ENCODE measurements around the gene ANKDD1A.
A peak's percentile ranks its signal among the peaks of the same experiment; 100 is the strongest.

ANKDD1A gene

GRCh38 chr15:64896371-64897069, 15.2 kb upstream of the ANKDD1A start:
- DNase-seq, result no peak

GRCh38 chr15:64897345-64897985, 14.2 kb upstream of the ANKDD1A start:
- no peak for DNase-seq

- DNase-seq, result no peak
These were observed 13.3 kb upstream of the ANKDD1A start for GRCh38 chr15:64898406-64898805.

- DNase-seq, result no peak
These were observed 10.6 kb upstream of the ANKDD1A start for GRCh38 chr15:64901141-64901540.

GRCh38 chr15:64901914-64902313, 9.8 kb upstream of the ANKDD1A start:
- no peak for DNase-seq

GRCh38 chr15:64902863-64903262, 8.8 kb upstream of the ANKDD1A start:
- DNase-seq, result no peak

- no peak for DNase-seq
These were observed 8.3 kb upstream of the ANKDD1A start for GRCh38 chr15:64903326-64903950.

- no peak for DNase-seq
These were observed 7.5 kb upstream of the ANKDD1A start for GRCh38 chr15:64904189-64904588.

- peak; percentile 87 for DNase-seq
These were observed 6.4 kb upstream of the ANKDD1A start for GRCh38 chr15:64905119-64905831.

- DNase-seq, result no peak
These were observed 5.8 kb upstream of the ANKDD1A start for GRCh38 chr15:64905941-64906340.

- DNase-seq, result no peak
These were observed 5.3 kb upstream of the ANKDD1A start for GRCh38 chr15:64906402-64906801.

- DNase-seq, result no peak
These were observed 3.7 kb upstream of the ANKDD1A start for GRCh38 chr15:64907991-64908390.

- no peak for DNase-seq
These were observed 2.2 kb upstream of the ANKDD1A start for GRCh38 chr15:64909546-64909945.

- no peak for DNase-seq
These were observed 950 bp downstream of the ANKDD1A start for GRCh38 chr15:64912379-64913325.

GRCh38 chr15:64915518-64916227, 4.0 kb downstream of the ANKDD1A start:
- no peak for DNase-seq

GRCh38 chr15:64916365-64916764, 4.7 kb downstream of the ANKDD1A start:
- no peak for DNase-seq

- DNase-seq, result no peak
These were observed 5.5 kb downstream of the ANKDD1A start for GRCh38 chr15:64917211-64917610.

GRCh38 chr15:64919721-64920120, 8.0 kb downstream of the ANKDD1A start:
- DNase-seq, result no peak

GRCh38 chr15:64921711-64922110, 10.0 kb downstream of the ANKDD1A start:
- DNase-seq, result no peak

- no peak for DNase-seq
These were observed 11.8 kb downstream of the ANKDD1A start for GRCh38 chr15:64923546-64923945.

All from activated CD4-positive, alpha-beta T cell treated with anti-CD3 and anti-CD28 coated beads, Interleukin-2, Interleukin-6, amounts not matched to agents 100 ng/mL and 50 ng/mL, durations not matched to agents 16 hours and 8 hours (primary cell).